ENCODE data around the gene NDUFA7.
"Not testable (repeated sequence)": the region's sequence is repeated elsewhere in the genome, so short reads cannot be mapped to it uniquely, and the experiment has no call there.

The NDUFA7 gene

DNA sequence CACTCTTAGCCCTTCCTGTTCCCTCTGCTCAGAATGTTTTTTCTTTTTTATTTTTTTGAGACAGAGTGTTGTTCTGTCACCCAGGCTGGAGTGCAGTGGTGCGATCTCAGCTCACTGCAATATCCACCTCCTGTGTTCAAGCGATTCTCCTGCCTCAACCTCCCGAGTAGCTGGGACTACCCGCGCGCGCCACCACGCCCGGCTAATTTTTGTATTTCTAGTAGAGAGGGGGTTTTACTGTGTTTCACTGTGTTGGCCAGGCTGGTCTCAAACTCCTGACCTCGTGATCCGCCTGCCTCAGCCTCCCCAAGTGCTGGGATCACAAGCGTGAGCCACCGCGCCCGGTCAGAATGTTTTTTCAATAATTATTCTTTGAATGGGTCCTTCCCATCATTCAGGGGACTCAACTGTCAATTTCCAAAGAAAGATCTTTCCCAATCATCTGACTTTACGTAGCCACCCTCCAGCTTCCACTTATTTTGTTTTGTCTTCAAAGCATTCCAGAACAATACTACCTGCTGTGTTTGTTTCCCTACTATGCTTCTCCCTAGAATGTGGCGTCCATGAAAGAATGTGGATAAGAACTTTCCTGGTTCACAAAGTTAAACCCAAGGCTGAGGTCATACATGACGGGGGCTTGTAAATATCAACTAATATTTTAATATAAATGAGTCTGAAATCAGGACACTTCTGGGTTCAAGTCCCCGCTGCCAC lies 1.2 kb downstream of the NDUFA7 start:
- no peak for DNase-seq (ENCODE audit: low read depth in 3 of 3)

DNA sequence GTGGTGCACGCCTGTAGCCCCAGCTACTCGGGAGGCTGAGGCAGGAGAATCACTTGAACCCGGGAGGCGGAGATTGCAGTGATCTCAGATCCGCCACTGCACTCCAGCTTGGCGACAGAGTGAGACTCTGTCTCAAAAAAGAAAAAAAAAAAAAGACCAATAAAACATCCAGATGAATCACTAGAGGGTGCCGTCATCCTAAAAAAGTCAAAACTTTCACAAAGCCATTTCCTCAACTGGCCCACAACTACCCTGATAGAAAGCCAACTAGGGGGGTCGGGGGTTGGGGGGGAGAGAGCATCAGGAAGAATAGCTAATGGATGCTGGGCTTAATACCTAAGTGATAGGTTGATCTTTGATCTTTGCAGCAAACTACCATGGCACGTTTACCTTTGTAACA lies 2.3 kb downstream of the NDUFA7 start:
- not testable (repeated sequence) for DNase-seq (ENCODE audit: low read depth in 3 of 3)

DNA sequence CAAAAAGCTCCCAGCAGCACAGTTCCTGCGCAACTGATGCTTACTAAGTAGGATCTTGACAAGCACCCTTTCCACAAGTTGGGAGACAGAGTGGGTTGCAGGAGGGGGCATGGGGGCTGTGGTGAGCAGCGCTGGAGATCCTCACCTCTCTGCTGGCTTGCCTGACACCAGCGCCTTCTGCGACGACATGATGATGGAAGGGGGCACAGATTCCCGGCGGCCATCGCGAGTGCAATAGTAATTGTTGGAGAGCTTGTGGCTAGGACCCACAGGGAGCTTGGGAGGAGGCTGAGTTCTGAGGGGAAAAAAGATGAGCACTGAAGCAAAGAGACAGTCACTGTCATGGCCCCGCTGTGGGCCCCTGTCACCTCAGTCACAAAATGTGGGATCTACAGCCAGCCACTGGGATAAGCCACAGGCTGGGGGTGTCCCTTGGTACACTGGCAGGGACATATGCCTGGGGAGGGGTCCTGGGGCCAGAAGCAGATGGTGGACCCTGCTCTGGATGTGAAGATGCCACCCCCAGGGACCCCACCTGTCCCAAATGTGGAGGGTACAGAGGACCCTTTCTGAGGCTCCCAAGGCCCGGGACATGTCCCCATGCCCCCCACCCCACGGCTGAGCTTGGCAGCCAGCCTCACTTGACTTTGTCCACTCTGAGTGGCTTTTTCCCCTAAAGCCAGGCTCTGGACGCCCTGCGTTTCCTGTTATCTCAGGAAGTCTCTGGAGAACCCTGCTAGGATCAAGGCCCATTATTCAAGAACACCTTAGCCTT lies 4.6 kb downstream of the NDUFA7 start:
- no peak for DNase-seq (ENCODE audit: low read depth in 3 of 3)

- DNase-seq (ENCODE audit: low read depth in 3 of 3): not testable (repeated sequence)
Measured at GRCh38 chr19:8314981-8315640, 6.1 kb downstream of the NDUFA7 start.

- no peak for DNase-seq (ENCODE audit: low read depth in 3 of 3)
Measured at GRCh38 chr19:8311461-8312260, 9.5 kb downstream of the NDUFA7 start.

GRCh38 chr19:8310342-8311055 lies 10.7 kb downstream of the NDUFA7 start:
- DNase-seq (ENCODE audit: low read depth in 3 of 3): no peak

GRCh38 chr19:8308891-8309291 lies 12.3 kb downstream of the NDUFA7 start:
- DNase-seq (ENCODE audit: low read depth in 3 of 3): no peak

- peak; percentile 71 to 86 (median 77) for DNase-seq (ENCODE audit: low read depth in 3 of 3)
Measured at GRCh38 chr19:8307965-8308866, 13.0 kb downstream of the NDUFA7 start, which contains the start of gene CD320. Gene CD320 (minus strand): TSS chr19:8308358. CDS start chr19:8308290, 68 bp downstream.

DNA sequence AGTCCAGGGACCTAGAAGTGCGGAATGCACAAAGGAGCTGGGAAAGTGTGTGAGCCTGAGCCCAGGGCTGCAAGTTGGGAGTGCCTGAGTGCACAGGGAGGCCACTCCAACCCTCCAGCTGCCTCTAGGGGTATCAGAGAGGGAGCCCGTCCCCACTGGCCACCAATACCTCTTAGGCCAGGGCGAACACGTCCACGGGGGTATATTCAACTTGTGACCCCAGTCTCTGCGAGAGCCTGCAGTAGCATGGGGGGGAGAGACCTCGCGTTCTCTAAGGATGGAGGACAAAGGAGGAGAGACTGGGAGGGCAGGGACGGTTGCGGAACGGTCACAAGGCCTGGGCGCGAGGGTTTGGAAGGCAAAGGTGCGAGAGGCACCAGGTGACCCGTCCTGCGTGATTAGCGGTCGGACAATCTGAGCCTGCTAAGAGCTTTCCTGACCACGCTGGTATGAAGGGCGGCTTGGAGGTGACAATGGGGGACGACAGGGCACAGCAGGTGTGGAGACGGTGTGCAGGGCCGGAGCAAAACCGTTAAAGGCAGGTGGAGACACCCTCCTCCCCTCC lies 13.7 kb downstream of the NDUFA7 start:
- no peak for DNase-seq (ENCODE audit: low read depth in 3 of 3)

- DNase-seq (ENCODE audit: low read depth in 3 of 3): no peak
Measured at GRCh38 chr19:8306235-8307054, 14.7 kb downstream of the NDUFA7 start.

GRCh38 chr19:8305798-8306197 lies 15.4 kb downstream of the NDUFA7 start:
- DNase-seq (ENCODE audit: low read depth in 3 of 3): no peak

DNA sequence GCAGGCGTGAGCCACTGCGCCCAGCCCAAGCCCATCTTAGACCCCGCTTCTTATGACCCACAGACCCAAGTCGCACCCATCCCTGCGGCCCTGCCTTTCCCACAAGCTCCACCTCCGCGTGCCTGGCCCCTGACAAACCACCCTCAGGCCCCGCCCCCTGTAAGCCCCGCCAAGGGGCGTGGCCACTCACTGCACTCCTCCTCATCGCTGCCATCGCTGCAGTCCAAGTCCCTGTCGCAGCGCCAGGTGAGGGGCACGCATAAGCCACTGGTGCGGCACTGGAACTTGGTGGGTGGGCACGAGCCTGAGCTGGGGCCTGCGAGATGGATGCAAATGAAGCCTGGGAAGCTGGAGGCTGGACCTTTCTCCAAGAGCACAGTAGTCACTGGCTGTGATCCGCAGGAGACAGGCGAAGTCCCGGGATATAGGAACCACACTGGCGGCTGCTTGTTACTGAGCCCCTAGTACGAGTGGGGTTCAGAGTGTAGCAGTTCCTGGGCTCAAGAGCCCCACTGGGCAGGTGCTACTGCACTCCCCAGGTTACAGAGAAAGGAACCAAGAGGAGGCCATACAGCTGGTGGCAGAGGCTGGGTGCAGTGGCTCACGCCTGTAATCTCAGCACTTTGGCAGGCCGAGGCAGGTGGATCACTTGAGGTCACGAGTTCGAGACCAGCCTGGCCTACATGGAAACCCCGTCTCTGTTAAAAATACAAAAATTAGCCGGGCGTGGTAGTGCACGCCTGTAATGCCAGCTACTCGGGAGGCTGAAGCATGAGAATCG lies 16.1 kb downstream of the NDUFA7 start:
- no peak for DNase-seq (ENCODE audit: low read depth in 3 of 3)

GRCh38 chr19:8302734-8303133 lies 18.4 kb downstream of the NDUFA7 start:
- DNase-seq (ENCODE audit: low read depth in 3 of 3): no peak

GRCh38 chr19:8302357-8302691 lies 18.9 kb downstream of the NDUFA7 start:
- no peak for DNase-seq (ENCODE audit: low read depth in 3 of 3)

DNA sequence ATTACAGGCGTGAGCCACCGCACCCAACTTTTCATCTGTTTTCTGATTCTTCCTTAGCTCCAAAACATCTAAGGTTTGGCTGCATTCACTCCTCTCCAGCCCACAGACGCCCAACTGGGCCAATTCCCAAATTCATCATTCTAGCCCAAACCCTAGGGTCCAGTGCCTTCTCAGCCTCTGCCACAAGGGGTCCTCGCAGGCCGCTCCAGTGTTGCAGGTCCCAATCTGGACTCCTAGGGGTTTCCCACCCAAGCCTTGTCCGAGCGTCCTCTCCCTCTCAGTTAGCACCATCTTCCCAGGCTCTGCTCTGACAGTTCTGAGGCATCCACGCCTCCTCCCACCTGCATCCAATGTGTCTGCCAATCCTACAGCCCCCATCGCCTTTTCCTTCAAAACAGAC lies 29.8 kb downstream of the NDUFA7 start:
- DNase-seq (ENCODE audit: low read depth in 3 of 3): not testable (repeated sequence)

- DNase-seq (ENCODE audit: low read depth in 3 of 3): not testable (repeated sequence)
Measured at GRCh38 chr19:8276508-8276907, 44.7 kb downstream of the NDUFA7 start.

- DNase-seq (ENCODE audit: low read depth in 3 of 3): no peak
Measured at GRCh38 chr19:8269724-8270123, 51.5 kb downstream of the NDUFA7 start.

- no peak for DNase-seq (ENCODE audit: low read depth in 3 of 3)
Measured at GRCh38 chr19:8265872-8266271, 55.3 kb downstream of the NDUFA7 start.

Data from stimulated activated CD4-positive, alpha-beta T cell treated with anti-CD3 and anti-CD28 coated beads, TNF-alpha, amount 100 ng/mL, for 48 hours (primary cell).